Measurements from ENCODE around the gene C8G.

Gene C8G

DNA sequence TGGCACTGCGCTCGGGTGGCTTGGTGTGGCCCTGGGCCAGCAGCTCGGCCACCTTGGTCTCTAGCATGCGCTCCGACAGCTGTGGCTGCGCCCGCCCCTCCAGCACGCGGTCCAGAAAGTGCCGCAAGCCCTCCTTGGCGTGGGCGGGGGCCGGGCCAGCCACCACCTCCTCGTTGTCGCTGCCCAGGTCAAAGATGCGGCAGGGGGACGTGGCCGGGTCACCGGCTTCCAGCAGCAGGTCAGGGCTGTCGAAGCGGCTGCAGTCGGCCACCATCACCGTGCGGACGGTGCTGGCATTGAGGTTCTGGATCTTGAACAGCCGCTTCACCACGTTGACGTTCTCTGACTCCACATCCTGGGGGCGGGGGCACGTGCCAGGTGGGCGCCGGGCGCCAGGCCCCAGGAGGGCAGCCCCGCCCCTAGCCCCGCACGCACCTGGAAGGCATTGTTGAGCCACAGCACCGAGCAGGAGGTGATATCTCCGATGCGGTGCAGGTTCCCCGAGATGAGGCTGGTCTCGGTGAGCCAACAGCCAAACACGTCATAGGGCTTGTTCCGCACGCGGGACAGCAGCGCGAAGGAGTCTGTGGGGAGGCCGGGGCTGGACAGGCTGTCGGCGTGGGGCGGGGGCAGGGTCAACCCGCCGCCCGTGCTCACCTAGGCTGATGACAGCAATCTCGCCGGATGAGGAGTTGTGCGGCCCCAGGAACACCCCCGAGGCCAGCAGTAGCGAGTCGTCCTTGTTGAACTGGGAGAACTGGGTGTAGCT, 2.7 kb upstream of the C8G start:
- no peak for DNase-seq

GRCh38 chr9:136942881-136943230, 2.2 kb upstream of the C8G start:
- DNase-seq: no peak

GRCh38 chr9:136943291-136944211, 1.5 kb upstream of the C8G start:
- no peak for DNase-seq

DNA sequence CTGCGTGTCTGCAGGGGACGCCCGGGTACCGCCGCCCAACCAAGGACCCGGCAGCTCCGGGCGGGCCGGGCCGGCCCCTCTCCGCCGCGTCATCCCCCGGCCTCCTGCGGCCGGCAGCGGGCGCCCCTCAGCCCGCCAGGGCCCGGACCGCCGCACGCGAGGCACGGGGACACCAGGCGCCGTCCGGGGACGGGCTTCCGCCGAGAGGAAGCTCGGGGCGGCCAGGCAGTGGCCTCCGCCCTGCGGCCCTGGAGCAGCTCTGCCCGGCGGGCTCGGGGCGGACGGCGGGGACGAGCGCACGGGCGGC, 878 bp upstream of the C8G start:
- no peak for DNase-seq

DNA sequence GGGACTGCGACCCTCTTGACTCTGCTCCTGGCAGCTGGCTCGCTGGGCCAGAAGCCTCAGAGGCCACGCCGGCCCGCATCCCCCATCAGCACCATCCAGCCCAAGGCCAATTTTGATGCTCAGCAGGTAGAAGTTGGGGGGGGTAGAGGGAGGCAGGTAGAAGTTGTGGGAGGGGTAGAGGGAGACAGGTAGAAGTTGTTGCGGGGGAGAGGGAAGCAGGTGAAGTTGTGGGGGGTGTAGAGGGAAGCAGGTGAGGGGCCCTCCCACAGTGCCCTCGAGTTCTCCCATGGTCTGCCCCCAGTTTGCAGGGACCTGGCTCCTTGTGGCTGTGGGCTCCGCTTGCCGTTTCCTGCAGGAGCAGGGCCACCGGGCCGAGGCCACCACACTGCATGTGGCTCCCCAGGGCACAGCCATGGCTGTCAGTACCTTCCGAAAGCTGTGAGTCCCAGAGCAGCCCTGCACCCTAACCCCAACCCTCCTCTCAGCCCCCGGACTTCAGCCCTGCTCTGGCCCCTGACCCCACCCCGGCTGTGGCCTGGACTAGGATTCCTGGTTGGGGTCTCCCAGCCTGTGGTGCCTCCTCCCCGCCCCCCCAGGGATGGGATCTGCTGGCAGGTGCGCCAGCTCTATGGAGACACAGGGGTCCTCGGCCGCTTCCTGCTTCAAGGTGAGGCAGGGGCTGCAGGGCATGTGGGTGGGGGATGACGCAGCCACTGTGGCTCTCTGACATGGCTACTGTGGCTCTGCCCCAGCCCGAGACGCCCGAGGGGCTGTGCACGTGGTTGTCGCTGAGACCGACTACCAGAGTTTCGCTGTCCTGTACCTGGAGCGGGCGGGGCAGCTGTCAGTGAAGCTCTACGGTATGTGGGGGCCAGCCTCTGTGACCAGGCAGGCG, 537 bp downstream of the C8G start:
- DNase-seq: no peak

GRCh38 chr9:136946228-136947027, 1.4 kb downstream of the C8G start:
- DNase-seq: no peak

GRCh38 chr9:136947028-136947891, 2.2 kb downstream of the C8G start:
- no peak for DNase-seq

- peak; percentile 16 for DNase-seq
These were observed 3.0 kb downstream of the C8G start for GRCh38 chr9:136947955-136948510.

GRCh38 chr9:136949239-136949816, 4.3 kb downstream of the C8G start:
- DNase-seq: no peak

- DNase-seq: peak; percentile 84
These were observed 5.0 kb downstream of the C8G start for GRCh38 chr9:136949817-136950655.

- DNase-seq: no peak
These were observed 5.7 kb downstream of the C8G start for GRCh38 chr9:136950656-136951276.

DNA sequence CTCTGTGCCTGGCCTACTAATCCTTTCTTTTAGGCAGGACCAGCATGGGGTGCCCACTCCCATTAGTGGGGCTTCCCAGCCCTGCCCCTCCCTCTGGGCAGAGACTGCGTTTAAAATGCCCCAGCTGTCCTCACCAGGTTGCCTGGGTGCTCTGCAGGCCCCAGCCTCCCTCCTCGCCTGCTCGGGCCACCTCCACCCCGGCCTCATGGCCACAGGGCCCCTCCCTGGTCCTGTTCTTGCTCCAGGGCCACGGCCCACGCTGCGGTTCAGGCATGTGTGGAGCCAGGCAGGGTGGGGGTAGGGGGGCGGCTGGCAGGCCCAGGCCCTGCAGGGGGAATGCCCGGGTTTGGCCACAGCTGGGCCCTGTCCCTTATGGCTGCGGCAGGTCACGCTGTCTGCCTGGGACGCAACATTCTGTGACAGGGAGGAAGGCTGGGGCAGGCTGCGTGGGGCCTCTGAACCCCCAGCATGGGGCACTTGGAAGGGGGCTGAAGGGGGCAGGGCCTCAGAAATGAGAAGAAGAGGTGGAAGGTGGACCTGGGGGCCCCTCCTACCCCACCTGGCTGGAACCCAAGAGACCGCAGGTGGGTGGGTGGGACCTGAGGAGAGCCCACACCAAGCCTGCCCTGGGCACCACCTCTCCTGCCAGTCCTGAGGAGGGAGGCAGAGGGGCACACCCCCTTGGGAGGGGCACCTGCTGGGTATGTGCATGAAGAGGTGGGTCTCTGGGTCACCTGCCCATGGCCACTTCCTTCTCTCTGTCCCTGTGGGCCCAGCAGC, 6.7 kb downstream of the C8G start, which contains the start of gene LCN12:
Gene LCN12 (plus strand): TSS at position 733 of the 780 bp plus-strand sequence. CDS start 55 bp downstream, outside the sequence.
- DNase-seq: no peak

DNA sequence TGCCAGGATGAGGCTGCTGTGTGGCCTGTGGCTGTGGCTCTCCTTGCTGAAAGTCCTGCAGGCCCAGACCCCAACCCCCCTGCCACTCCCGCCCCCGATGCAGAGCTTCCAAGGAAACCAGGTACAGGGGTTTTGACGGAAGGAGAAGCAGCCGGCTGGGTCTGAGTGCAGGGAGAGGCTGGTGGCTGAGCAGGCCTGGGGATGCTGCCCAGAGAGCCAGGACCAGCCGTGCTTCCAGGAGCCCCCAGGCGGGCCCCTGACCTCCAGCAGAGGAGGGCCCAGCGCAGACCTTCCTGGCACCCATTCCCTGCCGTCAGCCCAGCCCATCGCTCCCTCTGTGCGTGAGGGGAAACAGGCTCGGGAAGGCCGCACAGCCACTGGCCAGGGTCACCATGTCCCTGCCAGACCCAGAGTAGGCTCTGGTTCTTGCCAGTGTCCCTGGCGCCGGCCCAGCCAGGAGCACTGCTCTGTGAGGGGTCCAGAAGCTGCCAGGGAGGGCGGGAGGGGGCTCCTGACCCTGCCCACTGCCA, 7.3 kb downstream of the C8G start:
- DNase-seq: no peak

DNA sequence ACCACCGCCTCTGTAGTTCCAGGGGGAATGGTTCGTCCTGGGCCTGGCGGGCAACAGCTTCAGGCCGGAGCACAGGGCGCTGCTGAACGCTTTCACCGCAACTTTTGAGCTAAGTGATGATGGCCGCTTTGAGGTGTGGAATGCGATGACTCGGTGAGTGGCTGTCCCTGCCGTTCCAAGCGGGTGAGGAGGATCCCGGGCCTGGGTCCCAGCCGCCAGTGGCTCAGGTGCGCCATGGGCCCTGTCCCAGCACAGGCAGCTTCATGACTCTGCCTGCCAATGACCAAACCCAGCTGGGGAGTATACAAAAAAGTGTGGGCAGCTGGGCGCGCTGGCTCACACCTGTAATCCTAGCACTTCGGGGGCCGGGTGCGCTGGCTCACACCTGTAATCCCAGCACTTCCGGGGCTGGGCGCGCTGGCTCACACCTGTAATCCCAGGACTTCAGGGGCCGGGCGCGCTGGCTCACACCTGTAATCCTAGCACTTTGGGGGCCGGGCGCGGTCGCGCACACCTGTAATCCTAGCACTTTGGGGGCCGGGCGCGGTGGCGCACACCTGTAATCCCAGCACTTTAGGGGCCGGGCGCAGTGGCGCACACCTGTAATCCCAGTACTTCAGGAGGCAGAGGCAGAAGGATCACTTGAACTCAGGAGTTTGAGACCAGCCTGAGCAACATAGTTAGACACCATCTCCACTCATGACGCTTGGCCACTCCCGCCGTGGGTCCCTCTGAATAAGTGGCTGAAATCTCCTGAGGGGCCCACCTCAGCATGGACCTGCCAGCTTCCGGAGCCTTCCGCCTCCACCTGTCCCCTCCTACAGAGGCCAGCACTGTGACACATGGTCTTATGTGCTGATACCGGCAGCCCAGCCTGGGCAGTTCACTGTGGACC, 8.1 kb downstream of the C8G start:
- DNase-seq: no peak

GRCh38 chr9:136953771-136954269, 8.8 kb downstream of the C8G start:
- no peak for DNase-seq

- DNase-seq: no peak
These were observed 9.4 kb downstream of the C8G start for GRCh38 chr9:136954270-136955083.

Data from GDM1 (cell line).